Endodermal cell (in vitro differentiated cells): ENCODE data around the gene SUPT16H. TPM values are rescaled to one million over a fixed set of nuclear protein-coding genes. Genes with fewer than 3 reads are reported as not detected.

Experiments used
- DNase-seq: peaks from one replicate; pipeline ENCODE4 v3.0.0-alpha.2; 2017
- H3K27ac ChIP-seq: 2 replicates; pipeline ENCODE4 v1.5.1; 2013; ENCODE audit warnings: mild to moderate bottlenecking, low read depth, low read length, moderate library complexity
- H3K27me3 ChIP-seq: 2 replicates; pipeline ENCODE4 v1.6.1; 2013; ENCODE audit warnings: mild to moderate bottlenecking, low read length, moderate library complexity; ENCODE audit not compliant: insufficient read depth, control insufficient read depth, poor library complexity, severe bottlenecking
- H3K36me3 ChIP-seq: 2 replicates; pipeline ENCODE4 v1.7.0; 2013; ENCODE audit warnings: mild to moderate bottlenecking, low read length, moderate library complexity; ENCODE audit not compliant: control insufficient read depth, insufficient read depth
- H3K4me1 ChIP-seq: one replicate; pipeline ENCODE4 v1.7.0; 2013; ENCODE audit warnings: low read length; ENCODE audit not compliant: control insufficient read depth, insufficient read depth
- H3K4me3 ChIP-seq: 2 replicates; pipeline ENCODE4 v1.5.1; 2013; ENCODE audit warnings: mild to moderate bottlenecking, low read length, moderate library complexity
- H3K9ac ChIP-seq: 2 replicates; pipeline ENCODE4 v1.6.1; 2013; ENCODE audit warnings: mild to moderate bottlenecking, low read length, moderate library complexity; ENCODE audit not compliant: poor library complexity, severe bottlenecking; ENCODE audit errors: extremely low read depth
- H3K9me3 ChIP-seq: 2 replicates; pipeline ENCODE4 v1.6.1; 2013; ENCODE audit warnings: mild to moderate bottlenecking, low read length, moderate library complexity; ENCODE audit not compliant: control insufficient read depth
- H3K27ac Mint-ChIP-seq: 2 replicates; pipeline ENCODE4 v1.8.0; 2020; ENCODE audit warnings: mixed read lengths
- H3K27me3 Mint-ChIP-seq: 2 replicates; pipeline ENCODE4 v1.8.0; 2021; ENCODE audit warnings: mild to moderate bottlenecking, mixed read lengths; ENCODE audit not compliant: insufficient read depth
- H3K36me3 Mint-ChIP-seq: 2 replicates; pipeline ENCODE4 v1.8.0; 2020; ENCODE audit warnings: low read depth, mixed read lengths
- H3K4me1 Mint-ChIP-seq: 2 replicates; pipeline ENCODE4 v1.8.0; 2020; ENCODE audit warnings: mixed read lengths
- H3K4me3 Mint-ChIP-seq: 2 replicates; pipeline ENCODE4 v1.8.0; 2020; ENCODE audit warnings: mild to moderate bottlenecking, moderate library complexity, mixed read lengths
- H3K9me3 Mint-ChIP-seq: 2 replicates; pipeline ENCODE4 v1.8.0; 2020; ENCODE audit warnings: mild to moderate bottlenecking, mixed read lengths
- WGBS, 2 experiments: methylation state at CpG; one replicate each; pipeline versions ENCODE4 v1.1.5 to v1.1.7; 2013; ENCODE audit warnings: missing lambda C conversion rate in 2 of 2, mixed read lengths in 1 of 2; ENCODE audit not compliant: insufficient coverage in 1 of 2, insufficient read length in 1 of 2; 5-methylcytosine and 5-hydroxymethylcytosine counted together
- total RNA-seq, 2 donors: library from RNA; stranded (reverse); fragmentation: NEBNext Ultra II Directional in 1 of 2; extraction: Animal tissue kit (Norgen Biotek cat#: 25700) in 1 of 2; gene quantifications; 2 replicates in 1 of 2; 3 replicates in 1 of 2; pipeline ENCODE4 v1.2.1, GENCODE V29; 2021
- TF ChIP-seq, protein P1 (sequence below): fragments of 200-600 bp; sonication (generic); conservative IDR thresholded peaks from 2 replicates; pipeline ENCODE4 v1.5.0; 2021; ENCODE audit warnings: antibody characterized with exemption, mild to moderate bottlenecking

The SUPT16H gene
- total RNA-seq, 2 donors from 2014 or later = 147 to 181 TPM

DNA sequence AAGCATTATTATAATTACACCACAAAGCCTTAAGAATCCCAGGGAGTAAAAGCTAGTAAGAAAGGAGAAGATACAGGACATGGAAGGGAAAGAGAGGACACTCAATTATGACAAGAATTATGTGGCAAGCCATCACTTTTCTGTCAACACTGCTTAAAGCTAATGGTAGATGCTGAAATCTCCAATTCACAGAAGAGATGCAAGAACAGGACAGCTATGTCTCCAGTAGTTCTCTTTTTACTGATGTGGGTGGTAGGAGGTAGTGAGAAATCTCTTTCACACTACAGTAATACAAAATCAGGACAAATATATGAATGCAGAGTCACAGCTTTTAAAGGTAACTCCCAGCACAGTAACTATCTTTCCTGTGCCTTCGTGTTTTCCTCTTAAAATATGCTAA, 42.9 kb upstream of the SUPT16H start:
- no peaks in the 10 kb centered on the region for H3K4me1 Mint-ChIP-seq
- H3K36me3 Mint-ChIP-seq = peaks cover 91% of the 10 kb centered on the region
- Histone ChIP-seq H3K4me1 (no peaks in the 10 kb centered on the region), H3K27ac (no peak overlapping the region), H3K4me3 (no peak overlapping the region), H3K9ac (no peak overlapping the region), H3K36me3 (peaks cover 99% of the 10 kb centered on the region), H3K9me3 (no peaks in the 10 kb centered on the region), H3K27me3 (no peaks in the 10 kb centered on the region)
- no peaks in the 10 kb centered on the region for H3K9me3 Mint-ChIP-seq
- 93 to 100% methylated on average over 1 of the region's 1 CpG for WGBS, 2 experiments
- H3K4me3 Mint-ChIP-seq = no peak overlapping the region
- no peak overlapping the region for H3K27ac Mint-ChIP-seq
- no peak for DNase-seq
- TF ChIP-seq, protein P1, sequence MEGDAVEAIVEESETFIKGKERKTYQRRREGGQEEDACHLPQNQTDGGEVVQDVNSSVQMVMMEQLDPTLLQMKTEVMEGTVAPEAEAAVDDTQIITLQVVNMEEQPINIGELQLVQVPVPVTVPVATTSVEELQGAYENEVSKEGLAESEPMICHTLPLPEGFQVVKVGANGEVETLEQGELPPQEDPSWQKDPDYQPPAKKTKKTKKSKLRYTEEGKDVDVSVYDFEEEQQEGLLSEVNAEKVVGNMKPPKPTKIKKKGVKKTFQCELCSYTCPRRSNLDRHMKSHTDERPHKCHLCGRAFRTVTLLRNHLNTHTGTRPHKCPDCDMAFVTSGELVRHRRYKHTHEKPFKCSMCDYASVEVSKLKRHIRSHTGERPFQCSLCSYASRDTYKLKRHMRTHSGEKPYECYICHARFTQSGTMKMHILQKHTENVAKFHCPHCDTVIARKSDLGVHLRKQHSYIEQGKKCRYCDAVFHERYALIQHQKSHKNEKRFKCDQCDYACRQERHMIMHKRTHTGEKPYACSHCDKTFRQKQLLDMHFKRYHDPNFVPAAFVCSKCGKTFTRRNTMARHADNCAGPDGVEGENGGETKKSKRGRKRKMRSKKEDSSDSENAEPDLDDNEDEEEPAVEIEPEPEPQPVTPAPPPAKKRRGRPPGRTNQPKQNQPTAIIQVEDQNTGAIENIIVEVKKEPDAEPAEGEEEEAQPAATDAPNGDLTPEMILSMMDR = no peak
- no peaks in the 10 kb centered on the region for H3K27me3 Mint-ChIP-seq

- WGBS, 2 experiments = 97 to 100% methylated on average over 5 of the region's 5 CpGs
- Histone ChIP-seq H3K9ac (no peak overlapping the region), H3K4me1 (no peaks in the 10 kb centered on the region), H3K27ac (no peak overlapping the region), H3K4me3 (no peak overlapping the region), H3K9me3 (no peaks in the 10 kb centered on the region), H3K36me3 (peaks cover 84% of the 10 kb centered on the region), H3K27me3 (no peaks in the 10 kb centered on the region)
- H3K36me3 Mint-ChIP-seq = peaks cover 77% of the 10 kb centered on the region
- no peaks in the 10 kb centered on the region for H3K4me1 Mint-ChIP-seq
- H3K27ac Mint-ChIP-seq = no peak overlapping the region
- TF ChIP-seq, protein P1 = no peak
- no peaks in the 10 kb centered on the region for H3K9me3 Mint-ChIP-seq
- no peaks in the 10 kb centered on the region for H3K27me3 Mint-ChIP-seq
- no peak for DNase-seq
- H3K4me3 Mint-ChIP-seq = no peak overlapping the region
Observed at GRCh38 chr14:21419528-21419927, 35.7 kb upstream of the SUPT16H start.

DNA sequence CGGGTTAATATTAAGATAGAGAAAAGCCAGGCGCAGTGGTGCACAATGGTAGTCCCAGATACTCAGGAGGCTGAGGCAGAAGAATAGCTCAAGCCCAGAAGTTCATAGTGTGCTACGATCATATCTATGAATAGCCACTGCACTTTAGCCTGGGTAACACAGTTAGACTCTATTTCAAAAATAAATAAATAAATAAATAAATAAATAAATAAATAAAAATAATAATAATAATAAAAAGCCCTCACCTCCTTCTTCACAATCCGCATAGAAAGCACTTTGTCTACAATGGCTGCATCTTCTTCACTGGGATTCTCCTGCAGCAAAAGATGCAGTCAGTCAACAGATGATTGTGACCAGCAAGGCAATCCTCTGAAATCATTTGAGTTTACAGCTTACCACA, 31.5 kb upstream of the SUPT16H start:
- Histone ChIP-seq H3K4me1 (no peaks in the 10 kb centered on the region), H3K9me3 (no peaks in the 10 kb centered on the region), H3K4me3 (no peak overlapping the region), H3K9ac (no peak overlapping the region), H3K27me3 (no peaks in the 10 kb centered on the region), H3K36me3 (peaks cover 81% of the 10 kb centered on the region), H3K27ac (no peak overlapping the region)
- H3K36me3 Mint-ChIP-seq = peaks cover 78% of the 10 kb centered on the region
- 97 to 100% methylated on average over 3 to 4 of the region's 4 CpGs for WGBS, 2 experiments
- H3K9me3 Mint-ChIP-seq = no peaks in the 10 kb centered on the region
- DNase-seq = no peak
- no peak overlapping the region for H3K27ac Mint-ChIP-seq
- no peaks in the 10 kb centered on the region for H3K4me1 Mint-ChIP-seq
- H3K27me3 Mint-ChIP-seq = no peaks in the 10 kb centered on the region
- no peak overlapping the region for H3K4me3 Mint-ChIP-seq
- TF ChIP-seq, protein P1 = no peak
